Activated B cell treated with CpG ODN at 0.5 μM for 24 hours (primary cell): Measurements from ENCODE around the gene HS6ST1. TPM values are rescaled to one million over a fixed set of nuclear protein-coding genes. Genes with fewer than 3 reads are reported as not detected.

Experiments
- ATAC-seq: fragments of 200-7000 bp; cut with Tn5 transposase; one replicate; pipeline ENCODE4 v1.10.0; 2021; ENCODE audit warnings: low read depth, mild to moderate bottlenecking, moderate library complexity
- CTCF ChIA-PET: fragments of 350-600 bp; sonication (Branson Sonifier 250); formaldehyde crosslinking; loops from one replicate; lab custom pipeline; 2021; ENCODE audit warnings: antibody characterized with exemption; lab: Charles Lee
- POLR2A ChIA-PET: fragments of 350-600 bp; sonication (Branson Sonifier 250); formaldehyde crosslinking; loops from one replicate; lab custom pipeline; 2021; ENCODE audit warnings: antibody characterized with exemption; lab: Charles Lee
- DNase-seq: peaks from one replicate; pipeline ENCODE4 v3.0.0; 2022
- H3K27ac Mint-ChIP-seq: one replicate; pipeline ENCODE4 v1.8.0; 2020; ENCODE audit warnings: mixed read lengths
- H3K27me3 Mint-ChIP-seq: one replicate; pipeline ENCODE4 v1.8.0; 2021; ENCODE audit warnings: mixed read lengths
- H3K36me3 Mint-ChIP-seq: one replicate; pipeline ENCODE4 v1.8.0; 2021; ENCODE audit warnings: low read depth, mixed read lengths
- H3K4me1 Mint-ChIP-seq: one replicate; pipeline ENCODE4 v1.8.0; 2021; ENCODE audit warnings: mixed read lengths
- H3K4me3 Mint-ChIP-seq: one replicate; pipeline ENCODE4 v1.8.0; 2020; ENCODE audit warnings: mild to moderate bottlenecking, mixed read lengths
- H3K9me3 Mint-ChIP-seq: one replicate; pipeline ENCODE4 v1.8.0; 2020; ENCODE audit warnings: mixed read lengths
- intact Hi-C: fragments of 100-400 bp; cut with micrococcal nuclease; formaldehyde crosslinking; loops from one replicate; pipeline ENCODE4 v1.15.1; 2024
- total RNA-seq: library from RNA; stranded (reverse); gene quantifications from 2 replicates; pipeline ENCODE4 v1.2.3, GENCODE V29; 2022
- TF ChIP-seq, protein P1 (sequence below): fragments of 200-600 bp; IDR thresholded peaks from one replicate; pipeline ENCODE4 v1.8.0; 2022; ENCODE audit warnings: antibody characterized with exemption, mild to moderate bottlenecking

Gene HS6ST1
- total RNA-seq, 1 donor from 2014 or later = 16.9 TPM

DNA sequence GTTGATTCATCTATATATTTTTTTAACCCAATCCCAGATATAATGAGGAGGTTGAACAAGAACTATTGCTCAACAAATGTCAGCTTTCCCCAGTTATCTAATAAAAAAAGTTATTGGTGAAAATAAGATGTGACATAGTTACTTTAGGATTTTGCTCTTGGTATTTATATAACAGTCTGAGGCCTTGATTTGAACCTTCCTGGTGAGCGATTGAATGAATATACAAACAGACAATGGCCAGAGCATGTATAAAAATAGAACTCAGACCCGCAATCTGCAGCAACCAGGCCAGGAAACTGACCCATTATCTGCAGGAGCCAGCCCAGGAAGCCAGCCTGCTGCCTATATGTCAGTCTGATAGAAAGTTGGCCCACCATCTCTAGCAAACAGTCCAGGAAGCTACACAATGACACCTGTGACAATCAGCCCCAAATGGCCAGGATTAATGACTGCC lies 81.6 kb downstream of the HS6ST1 start:
- DNase-seq (no peak), ATAC-seq (no peak)
- Mint-ChIP-seq H3K4me1 (peaks cover 5% of the 10 kb centered on the region), H3K9me3 (no peaks in the 10 kb centered on the region), H3K4me3 (no peak overlapping the region), H3K27me3 (peaks cover 3% of the 10 kb centered on the region), H3K36me3 (no peaks in the 10 kb centered on the region), H3K27ac (no peak overlapping the region)
- ChIA-PET CTCF (no interaction called here), POLR2A (no interaction called here)
- TF ChIP-seq, protein P1, sequence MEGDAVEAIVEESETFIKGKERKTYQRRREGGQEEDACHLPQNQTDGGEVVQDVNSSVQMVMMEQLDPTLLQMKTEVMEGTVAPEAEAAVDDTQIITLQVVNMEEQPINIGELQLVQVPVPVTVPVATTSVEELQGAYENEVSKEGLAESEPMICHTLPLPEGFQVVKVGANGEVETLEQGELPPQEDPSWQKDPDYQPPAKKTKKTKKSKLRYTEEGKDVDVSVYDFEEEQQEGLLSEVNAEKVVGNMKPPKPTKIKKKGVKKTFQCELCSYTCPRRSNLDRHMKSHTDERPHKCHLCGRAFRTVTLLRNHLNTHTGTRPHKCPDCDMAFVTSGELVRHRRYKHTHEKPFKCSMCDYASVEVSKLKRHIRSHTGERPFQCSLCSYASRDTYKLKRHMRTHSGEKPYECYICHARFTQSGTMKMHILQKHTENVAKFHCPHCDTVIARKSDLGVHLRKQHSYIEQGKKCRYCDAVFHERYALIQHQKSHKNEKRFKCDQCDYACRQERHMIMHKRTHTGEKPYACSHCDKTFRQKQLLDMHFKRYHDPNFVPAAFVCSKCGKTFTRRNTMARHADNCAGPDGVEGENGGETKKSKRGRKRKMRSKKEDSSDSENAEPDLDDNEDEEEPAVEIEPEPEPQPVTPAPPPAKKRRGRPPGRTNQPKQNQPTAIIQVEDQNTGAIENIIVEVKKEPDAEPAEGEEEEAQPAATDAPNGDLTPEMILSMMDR = no peak
- intact Hi-C loops = no loop called here

DNA sequence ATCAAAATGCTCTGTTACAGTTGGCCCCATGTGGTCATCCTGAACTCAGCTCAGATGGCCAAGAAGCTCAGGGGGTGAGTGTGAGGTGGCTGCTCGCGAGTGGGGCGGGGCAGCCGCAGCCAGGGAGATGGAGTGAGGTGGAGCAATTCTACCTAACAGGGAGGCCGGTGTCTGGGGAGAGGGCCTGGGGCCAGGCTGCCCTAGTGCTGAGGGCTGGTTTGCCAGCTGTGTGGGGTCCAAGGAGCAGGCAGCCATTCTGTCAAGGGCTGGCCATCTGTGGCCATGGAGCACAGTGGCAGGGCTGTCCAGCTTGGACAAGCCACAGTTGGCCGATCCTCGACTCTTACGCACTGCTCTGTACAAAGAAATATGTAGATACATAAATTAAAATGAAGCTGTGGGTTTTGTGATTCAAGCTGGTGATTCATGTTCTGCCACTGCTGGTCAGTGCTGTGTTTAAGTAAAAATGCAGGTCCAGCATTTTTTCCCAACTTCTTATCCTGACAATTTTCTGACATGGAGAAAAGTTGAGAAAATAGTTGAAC lies 82.1 kb downstream of the HS6ST1 start:
- intact Hi-C loops = no loop called here
- Mint-ChIP-seq H3K4me1 (peaks cover 5% of the 10 kb centered on the region), H3K9me3 (no peaks in the 10 kb centered on the region), H3K4me3 (no peak overlapping the region), H3K27me3 (peaks cover 3% of the 10 kb centered on the region), H3K36me3 (no peaks in the 10 kb centered on the region), H3K27ac (no peak overlapping the region)
- ATAC-seq = no peak
- ChIA-PET CTCF (no interaction called here), POLR2A (no interaction called here)
- TF ChIP-seq, protein P1 = no peak
- DNase-seq = no peak

DNA sequence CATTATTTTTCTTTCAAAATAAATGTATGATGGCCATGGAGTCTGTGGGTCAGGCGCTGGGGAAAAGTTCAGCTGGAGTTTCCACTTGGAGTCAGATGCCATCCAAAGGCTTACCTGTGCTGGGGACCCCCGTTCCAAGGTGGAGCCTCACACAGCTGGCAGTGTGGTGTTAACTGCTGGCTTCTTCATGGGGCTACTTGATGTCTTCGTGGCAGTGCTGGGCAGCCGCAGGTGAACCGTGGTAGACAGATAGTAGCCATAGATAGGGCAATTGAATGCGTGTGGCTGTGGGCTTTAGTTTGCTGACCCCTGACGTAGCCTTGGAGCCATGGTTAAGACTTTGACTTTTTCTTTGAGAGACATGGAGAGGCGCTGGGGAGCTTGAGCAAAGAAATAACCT lies 83.1 kb downstream of the HS6ST1 start:
- Mint-ChIP-seq H3K36me3 (no peaks in the 10 kb centered on the region), H3K4me1 (peaks cover 5% of the 10 kb centered on the region), H3K9me3 (no peaks in the 10 kb centered on the region), H3K27me3 (peaks cover 8% of the 10 kb centered on the region), H3K27ac (no peak overlapping the region), H3K4me3 (no peak overlapping the region)
- intact Hi-C loops = no loop called here
- ATAC-seq = no peak
- TF ChIP-seq, protein P1 = no peak
- ChIA-PET CTCF (no interaction called here), POLR2A (no interaction called here)
- no peak for DNase-seq

DNA sequence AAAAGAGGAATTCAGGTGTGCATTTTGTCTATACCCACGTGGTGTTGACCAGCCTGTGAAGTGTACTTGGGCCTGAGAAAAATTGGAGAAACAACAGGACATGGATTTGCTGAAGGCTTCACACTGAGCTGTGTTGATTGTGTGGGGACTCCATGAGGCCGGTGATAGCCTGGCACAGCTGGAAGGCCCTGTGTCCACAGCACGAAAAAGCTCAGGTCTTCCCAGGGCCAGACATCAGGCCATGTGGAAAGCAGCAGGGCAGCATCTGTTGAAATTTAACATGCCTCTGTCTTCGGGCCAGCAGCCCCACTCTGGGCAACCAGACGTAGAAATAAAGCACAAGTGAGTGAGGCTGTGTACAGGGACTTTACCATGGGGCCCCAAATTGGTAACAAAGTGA lies 84.1 kb downstream of the HS6ST1 start:
- intact Hi-C loops = loop anchor here (5.0 kb wide), 3 partner anchors 83 to 1037 kb away; partner anchors contain the start of genes AMMECR1L and HS6ST1
- TF ChIP-seq, protein P1 = no peak
- ChIA-PET POLR2A (no interaction called here), CTCF (no interaction called here)
- Mint-ChIP-seq H3K27me3 (peaks cover 8% of the 10 kb centered on the region), H3K4me1 (peaks cover 5% of the 10 kb centered on the region), H3K36me3 (no peaks in the 10 kb centered on the region), H3K9me3 (no peaks in the 10 kb centered on the region), H3K4me3 (no peak overlapping the region), H3K27ac (no peak overlapping the region)
- DNase-seq (no peak), ATAC-seq (no peak)

DNA sequence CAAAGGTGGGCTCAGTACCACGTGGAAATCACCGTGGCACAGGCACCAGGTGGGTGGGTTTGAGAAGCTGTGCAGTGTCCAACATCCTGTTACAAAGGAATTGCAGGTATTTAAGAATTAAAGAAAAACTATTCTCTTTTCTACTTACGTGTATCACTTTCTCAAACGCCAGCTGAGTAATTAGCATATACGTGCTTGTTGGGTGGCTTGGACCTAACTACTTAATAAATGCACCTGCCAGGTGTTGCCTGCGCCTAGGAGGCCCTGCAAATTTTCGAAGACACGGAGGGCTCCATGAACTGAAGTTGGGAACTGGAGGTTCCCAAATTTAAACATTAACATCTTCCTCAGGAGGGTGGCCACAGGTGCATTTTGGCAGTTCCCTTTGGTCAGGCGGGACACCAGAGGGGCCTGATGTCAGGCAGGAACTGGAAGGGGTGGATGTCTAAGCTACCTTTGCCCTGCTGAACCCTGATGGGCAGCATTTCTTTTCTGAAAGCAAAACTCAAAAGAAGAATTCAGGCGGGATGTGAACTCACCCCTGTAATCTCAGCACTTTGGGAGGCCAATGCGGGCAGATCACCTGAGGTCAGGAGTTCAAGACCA lies 84.8 kb downstream of the HS6ST1 start:
- Mint-ChIP-seq H3K9me3 (no peaks in the 10 kb centered on the region), H3K27ac (no peak overlapping the region), H3K36me3 (no peaks in the 10 kb centered on the region), H3K4me3 (peak overlapping the region; percentile 82), H3K27me3 (peaks cover 8% of the 10 kb centered on the region), H3K4me1 (peaks cover 5% of the 10 kb centered on the region)
- intact Hi-C loops = loop anchor here (1.0 to 5.0 kb wide), 6 partner anchors 55 to 1037 kb away; partner anchors contain the start of genes AMMECR1L and HS6ST1
- CTCF ChIA-PET = interaction anchor here (0.7 to 1.0 kb wide), 2 partner anchors 55 to 170 kb away, joined by 3 read pairs; no protein-coding TSS in a partner anchor
- ATAC-seq = no peak
- no peak for DNase-seq
- TF ChIP-seq, protein P1 = no peak
- POLR2A ChIA-PET = interaction anchor here (0.6 kb wide), 1 partner anchor 170 kb away, joined by 3 read pairs; no protein-coding TSS in a partner anchor
